Urothelium cell line (cell line): ENCODE measurements around the gene PIEZO1.
A peak's percentile ranks its signal among the peaks of the same experiment; 100 is the strongest.

Experiments
- DNase-seq: peaks from one replicate; pipeline ENCODE4 v3.0.0; 2011; ENCODE audit warnings: low spot score, mixed read lengths
- FAIRE-seq: peaks from 2 replicates; lab custom pipeline; 2011; peaks lifted over from hg19 to GRCh38; lab: Jason Lieb, UNC

Gene PIEZO1

DNA sequence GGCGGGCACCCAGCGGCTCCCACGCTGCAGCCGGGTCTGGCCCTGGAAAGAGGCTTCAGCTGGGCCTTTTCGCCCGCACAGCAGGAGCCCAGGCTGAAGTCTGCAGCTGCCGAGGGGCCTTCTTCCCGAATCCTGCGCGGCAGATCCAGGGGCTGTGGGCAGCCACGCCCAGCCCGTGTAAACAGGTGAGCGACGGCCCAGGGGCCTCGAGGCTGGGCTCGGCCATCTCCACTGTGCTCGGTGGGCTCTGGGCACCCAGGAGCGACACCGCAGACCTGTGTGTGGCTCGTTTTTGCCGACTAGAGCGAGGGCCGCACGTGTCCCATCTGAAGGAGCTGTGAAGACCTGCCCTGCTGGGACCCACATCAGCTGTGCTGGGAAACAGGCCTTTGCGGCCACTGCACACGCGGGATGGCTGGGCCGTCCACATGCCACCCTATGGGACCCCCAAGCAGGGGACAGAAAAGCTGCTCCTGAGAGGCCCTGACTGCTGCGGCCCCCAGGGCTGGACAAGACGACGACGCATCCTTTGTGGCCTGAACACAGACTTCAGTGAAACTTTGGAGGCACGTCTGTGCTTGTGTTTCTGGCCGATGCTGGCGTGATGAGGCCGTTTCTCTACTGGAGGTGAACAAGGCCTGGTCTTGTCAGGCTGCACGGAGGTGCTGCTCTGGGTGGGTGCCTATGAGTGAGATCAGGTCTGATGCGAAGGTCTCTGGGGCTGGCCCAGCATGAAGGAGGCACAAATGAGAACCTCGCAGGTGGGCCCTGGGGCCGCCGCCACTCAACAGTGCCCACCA, 31.9 kb upstream of the PIEZO1 start:
- DNase-seq: no peak
- FAIRE-seq: no peak

DNA sequence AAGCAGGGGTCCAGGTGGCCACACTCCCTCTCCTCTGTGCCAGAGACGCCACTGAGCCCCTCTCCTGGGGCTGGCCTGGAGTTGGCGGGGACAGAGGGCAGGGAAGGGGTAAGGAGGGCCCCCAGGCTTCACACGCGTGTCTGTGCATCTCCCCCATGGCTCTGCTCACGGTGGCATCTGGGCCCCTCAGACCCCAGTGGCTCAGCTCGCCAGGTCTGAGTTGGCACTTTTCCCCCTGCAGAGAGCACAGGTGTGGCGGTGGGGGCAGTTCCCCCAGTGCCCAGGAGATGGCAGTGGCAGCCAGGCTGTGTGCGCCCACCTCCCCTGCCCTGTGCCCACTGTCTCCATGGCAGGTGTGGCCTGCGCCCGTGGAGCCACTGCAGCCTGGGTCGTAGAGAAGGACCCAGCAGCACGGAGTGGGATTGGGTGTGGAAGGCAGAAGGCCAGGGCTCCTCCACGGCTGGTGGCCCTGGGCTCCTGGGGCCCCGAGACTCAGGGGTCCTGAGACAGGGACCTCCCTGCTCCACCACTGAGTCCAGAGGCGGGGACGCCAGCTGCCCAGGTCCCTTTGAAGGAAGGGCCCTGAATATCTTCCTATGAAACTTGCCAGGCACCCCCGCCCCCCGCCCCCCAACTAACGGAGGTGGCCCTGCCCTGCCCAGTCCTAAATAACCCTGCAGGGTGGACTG, 31.0 kb upstream of the PIEZO1 start:
- peak; percentile 81 for FAIRE-seq
- peak; percentile 52 for DNase-seq

DNA sequence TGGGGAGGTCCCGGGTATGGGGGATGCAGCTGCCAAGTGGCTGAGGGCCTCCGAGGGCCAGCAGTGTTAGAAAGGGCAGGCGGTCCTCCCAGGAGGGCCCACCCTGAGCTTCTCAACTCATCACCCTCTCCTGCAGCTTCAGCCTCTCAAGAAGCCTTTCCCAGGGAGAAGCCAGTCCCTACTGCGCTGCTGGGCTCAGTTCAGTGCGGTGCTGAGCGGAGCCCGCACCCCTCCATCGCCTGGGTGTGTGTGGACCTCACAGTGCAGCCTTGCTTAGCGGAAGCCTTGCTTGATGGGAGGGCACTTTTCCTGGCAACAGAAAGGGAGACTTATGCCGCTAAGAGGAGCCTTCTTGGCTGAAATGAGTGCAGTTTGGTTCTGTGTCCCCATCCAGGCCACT, 30.2 kb upstream of the PIEZO1 start:
- FAIRE-seq (no peak), DNase-seq (no peak)

DNA sequence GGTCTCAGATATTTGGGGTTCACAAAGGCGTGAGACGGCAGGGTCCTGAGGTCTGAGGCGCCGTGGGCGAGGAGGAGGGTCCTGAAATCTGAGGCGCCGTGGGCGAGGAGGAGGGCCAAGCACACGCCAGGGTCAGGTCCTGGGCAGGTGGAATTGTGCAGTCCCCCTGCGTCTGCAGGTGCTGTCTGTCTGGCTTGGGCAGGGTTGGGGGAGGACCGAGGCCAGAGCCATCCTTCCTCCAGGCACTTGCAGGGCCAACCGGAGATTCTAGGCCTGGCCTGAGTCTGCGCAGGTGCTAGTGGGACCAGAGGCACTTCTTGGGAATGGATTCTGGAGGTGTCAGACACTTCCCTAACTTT, 29.1 kb upstream of the PIEZO1 start:
- FAIRE-seq: no peak
- no peak for DNase-seq

DNA sequence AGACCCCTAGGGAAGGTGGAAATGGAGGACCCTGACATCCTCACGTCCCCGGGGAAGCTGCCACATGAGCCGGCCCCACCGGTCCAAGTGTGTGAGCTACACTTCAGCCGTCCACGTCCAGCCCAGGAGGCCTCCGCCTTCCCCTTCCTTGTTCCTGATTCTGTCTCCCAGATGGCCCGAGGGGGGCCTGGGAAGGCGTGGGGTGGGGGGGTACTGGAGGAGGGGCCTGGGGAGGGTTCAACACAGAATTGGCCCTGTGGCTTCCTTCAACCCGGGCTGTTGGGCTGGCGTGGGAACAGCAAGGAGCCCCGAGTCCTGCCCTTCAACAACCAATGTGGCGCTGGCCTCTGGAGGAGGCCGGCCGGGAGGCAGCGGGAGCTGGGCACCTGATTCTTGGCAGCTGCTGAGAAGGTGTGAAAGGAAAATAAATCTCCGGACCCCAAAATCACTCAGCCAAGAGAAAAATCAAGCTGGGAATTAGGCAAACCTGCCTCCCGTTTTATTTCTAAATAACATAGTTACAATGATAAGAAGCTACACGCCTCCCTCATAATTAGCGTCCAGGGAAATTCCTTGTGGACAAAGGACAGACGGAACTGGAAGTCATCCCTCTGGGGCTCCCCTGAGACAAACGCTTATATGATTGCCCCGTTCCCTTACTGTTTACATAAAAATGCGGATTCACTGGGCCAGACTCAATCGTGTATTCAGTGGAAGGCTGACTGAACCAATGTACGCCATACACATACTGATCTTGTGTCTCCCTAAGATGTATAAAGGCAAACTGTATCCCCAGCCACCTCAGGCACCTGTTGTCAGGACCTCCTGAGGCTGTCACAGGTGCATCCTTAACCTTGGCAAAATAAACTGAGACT, 28.5 kb upstream of the PIEZO1 start:
- DNase-seq (no peak), FAIRE-seq (no peak)

DNA sequence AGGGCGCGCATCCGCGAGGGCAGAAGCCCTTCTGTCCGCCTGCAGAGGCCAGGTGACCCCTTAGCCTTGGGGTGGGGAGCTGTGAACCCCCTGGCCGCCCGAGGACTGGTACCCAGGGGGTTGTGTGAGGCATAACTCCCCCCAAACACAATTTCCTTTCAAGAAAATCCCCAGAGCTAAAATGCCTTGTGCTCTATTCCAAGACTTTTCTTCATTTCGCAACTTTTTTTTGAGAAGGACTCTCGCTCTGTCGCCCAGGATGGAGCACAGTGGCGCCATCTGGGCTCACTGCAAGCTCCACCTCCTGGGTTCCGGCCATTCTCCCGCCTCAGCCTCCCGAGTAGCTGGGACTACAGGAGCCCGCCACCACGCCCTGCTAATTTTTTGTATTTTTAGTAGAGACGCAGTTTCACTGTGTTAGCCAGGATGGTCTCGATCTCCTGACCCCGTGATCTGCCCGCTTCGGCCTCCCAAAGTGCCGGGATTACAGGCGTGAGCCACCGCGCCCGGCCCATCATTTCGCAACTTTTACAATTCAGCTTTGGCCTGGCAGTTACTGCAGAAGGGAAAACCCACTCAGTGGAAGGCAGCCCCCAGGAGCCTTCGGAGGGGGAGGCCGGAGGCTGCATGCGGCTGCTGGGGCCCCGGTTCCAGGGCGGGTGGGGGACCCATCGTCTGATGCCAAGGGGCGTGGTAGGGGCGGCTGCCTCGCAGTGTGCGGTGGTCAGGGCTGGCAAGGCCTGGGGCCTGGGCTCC, 27.7 kb upstream of the PIEZO1 start:
- no peak for FAIRE-seq
- no peak for DNase-seq

DNA sequence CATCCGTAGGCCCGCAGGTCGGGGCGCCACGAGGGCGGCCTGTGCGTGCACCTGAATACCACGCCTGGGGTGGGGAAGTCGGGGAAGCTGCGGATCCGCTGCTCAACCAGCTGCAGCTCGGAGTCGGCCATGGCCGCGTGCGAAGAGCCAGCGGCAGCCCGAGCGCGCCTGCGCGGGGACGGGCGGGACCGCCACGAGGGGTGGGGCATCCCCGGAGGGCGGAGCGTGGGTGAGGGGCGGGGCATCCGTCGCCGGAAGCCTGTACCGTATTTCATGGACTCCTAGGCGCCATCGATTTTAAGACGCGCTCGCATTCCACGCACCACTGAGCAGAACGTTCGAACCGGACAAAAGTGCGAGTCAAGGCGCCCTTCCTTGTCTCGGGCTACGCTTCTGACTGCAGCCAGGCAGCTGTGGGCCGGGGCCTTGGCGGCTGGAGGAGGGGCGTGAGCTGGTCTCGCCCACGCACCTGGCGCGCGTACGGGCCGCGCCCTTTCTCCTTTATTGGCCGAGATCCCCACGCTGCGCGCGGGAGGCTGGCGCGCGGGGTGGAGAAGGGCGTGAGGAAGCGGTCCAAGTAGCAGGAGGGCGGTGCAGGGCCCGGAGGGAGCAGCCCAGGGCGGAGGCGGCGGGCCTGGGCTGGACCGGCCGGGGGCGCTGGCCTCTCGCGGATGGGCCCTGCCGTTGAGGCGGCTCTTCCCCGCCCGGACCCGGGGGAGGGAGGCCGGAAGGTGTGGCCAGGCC, 26.9 kb upstream of the PIEZO1 start, which contains the start of gene APRT:
APRT (minus strand) TSS at position 160 of the 744 bp plus-strand sequence; CDS start at position 131, 29 bp downstream.
- DNase-seq: peak; percentile 94
- FAIRE-seq: peak; percentile 46

DNA sequence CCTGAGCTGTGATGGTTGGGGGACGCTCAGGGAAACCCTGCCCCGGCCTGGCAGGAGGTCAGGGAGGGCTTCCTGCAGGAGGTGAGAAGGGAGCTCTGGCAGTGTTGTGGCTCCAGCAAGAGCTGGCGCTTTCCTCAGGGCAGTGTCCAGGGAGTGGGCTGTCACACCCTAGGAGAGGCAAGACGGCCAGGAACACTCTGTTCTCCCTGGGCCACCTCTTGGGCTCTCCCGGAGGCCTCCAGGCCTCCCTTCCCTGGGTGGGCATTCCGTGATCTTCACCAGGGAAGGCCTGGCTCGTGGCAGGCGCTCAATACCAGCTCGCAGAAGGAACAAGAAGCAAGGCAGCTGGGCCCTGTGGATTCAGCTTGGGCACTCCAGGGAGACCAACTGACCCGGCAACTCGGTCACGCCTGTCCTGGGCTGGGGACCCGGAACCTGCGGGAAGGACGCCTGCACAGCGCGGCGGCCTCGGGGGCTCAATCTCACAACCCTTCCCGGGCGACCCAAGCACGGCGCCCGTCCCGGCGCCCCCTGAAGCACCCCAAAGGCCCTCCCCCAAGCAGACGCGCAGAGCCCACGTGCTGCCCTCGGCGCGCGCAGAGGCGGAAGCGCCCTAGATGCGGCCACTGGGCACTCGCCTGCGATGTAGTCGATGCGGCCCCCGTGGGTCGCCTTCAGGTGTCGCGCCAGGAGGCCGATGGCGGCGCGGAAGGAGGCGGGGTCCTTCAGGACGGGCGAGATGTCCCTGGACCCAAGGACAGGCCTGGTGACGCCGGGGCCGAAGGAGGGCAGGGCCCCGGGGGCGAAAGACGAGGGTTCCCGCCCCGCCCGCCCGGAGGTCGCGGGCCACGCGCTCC, 26.1 kb upstream of the PIEZO1 start:
- FAIRE-seq (no peak), DNase-seq (peak; percentile 71)

DNA sequence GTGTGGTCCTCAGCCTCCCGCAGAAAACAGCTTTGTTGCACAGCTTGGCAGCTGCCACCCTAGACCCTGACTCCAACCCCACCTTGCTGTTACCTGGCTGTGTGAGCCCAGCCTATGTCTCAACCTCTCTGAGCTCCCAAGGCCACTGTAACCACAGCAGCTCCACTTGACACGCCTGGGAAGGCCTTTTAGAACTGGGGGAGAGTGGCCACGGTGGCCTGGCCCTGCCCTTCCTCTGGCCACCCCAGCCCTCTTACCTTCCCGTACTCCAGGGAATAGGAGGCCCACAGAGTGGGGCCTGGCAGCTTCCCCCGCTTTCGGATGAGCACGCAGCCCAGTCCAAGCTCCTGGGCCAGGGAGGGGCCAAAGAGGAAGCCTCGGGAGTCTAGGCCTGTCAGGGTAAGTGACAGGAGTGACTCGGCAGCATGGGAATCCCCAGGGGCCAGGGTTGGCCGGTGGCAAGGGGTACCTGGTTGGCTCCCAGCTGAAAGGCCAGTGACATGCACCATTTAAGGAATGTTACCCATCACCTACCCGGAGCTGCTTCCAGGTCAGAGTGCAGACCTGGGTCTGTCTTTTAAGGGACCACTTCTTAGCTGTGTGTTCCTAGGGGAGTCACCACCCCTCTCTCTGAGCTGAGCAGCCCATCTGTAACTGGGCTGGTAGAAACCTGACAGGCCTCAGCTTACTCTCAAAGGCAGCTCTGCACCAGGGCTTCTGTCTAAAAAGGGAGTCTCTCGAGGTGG, 25.3 kb upstream of the PIEZO1 start:
- no peak for FAIRE-seq
- DNase-seq: peak; percentile 21

DNA sequence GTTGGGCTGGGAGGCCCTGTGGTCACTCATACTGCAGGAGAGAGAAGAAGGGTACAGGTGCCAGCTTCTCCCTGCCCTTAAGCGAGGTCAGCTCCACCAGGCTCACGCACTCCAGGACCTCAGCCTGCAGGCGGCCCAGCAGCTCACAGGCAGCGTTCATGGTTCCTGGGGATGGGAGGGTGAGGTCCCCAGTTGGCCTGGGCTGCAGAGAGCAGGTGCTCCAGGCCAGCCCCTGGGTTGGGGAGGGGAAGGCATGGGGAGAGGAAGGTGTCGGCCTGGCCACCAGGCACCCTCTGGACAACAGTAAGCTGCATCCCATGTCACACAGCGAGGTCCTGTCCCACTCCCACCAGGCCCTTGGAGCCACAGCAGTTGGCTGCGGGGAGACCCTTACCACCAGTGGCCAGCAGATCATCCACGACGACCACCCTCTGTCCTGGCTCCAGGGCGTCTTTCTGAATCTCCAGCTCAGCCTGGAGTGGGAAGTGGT, 24.7 kb upstream of the PIEZO1 start:
- DNase-seq (no peak), FAIRE-seq (no peak)

DNA sequence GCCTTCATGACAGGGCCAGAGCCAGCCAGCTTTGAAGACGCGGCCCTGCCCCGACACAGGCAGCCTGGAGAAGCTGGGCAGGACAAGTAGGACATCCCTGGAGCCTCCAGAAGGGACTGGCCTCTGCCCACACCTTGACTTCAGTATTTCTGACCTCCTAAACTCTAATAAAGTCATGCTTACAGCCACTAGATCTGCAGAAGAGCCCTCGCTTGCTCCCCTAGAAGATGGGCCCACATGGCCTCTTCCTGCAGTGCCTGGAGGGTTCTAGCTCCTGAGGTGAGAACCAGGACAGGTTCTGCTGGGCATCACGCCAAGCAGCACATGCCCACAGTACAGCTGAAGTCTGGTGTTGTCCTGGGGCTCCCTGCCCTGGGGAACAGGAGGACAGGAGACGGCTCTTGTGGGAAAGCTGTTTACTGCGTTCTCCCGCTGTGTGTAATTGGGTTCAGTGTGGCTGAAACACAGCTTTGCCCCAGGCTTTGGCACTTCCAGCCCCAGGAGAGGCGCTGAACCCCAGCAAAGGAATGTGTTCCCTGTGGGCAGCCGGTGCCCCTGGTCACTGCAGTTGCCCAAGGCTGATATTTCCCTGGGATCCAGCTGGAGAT, 24.2 kb upstream of the PIEZO1 start:
- FAIRE-seq (no peak), DNase-seq (no peak)

DNA sequence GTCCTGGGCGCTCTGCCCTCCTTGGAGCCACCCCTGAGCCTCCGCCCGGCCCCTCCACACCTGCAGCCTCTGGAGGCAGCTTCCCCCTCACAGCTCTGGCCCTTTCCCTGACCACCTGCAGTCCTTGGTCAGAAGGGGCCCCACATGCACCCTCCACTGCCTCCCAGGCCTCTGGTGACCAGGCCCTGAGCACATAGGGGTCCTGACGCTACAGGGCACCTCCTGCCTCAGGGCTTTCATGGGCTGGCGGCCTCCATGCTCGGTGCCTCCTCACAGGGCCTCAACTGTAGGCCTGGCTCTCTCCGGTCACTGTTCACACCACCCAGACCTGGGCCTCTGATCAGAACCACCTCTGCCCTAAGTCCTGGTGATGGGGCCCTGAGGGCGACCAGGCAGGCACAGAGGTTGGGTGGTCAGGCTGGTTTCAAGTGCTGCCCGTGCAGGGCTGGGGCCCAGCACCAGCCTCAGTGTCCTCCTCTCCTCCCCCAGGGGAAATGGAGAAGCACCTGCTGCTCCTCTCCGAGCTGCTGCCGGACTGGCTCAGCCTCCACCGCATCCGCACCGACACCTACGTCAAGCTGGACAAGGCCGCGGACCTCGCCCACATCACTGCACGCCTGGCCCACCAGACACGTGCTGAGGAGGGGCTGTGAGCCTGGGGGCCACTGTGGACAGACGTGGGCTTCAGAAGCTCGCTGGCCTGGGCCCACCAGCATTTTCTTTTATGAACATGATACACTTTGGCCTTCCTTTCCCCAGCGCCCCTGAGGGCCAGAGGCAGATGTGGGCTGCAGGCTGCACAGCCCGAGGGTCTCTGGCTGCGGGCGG, 22.8 kb upstream of the PIEZO1 start:
- FAIRE-seq (no peak), DNase-seq (no peak)

DNA sequence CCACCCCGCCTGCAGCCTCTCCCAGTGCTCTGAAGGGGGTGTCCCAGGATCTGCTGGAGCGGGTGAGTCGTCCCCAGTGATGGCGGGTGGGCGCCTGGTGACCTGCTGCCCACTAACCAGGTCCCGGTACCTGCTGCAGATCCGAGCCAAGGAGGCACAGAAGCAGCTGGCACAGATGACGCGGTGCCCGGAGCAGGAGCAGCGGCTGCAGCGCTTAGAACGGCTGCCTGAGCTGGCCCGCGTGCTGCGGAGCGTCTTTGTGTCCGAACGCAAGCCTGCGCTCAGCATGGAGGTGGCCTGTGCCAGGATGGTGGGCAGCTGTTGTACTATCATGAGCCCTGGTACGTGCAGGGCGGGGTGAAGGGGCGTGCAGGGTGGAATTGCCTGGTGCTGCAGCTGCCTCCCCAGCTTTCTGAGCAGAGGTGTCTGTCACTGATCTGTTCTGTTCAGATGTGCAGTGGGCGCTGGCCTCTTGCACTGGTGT, 22.2 kb upstream of the PIEZO1 start:
- FAIRE-seq: no peak
- no peak for DNase-seq

DNA sequence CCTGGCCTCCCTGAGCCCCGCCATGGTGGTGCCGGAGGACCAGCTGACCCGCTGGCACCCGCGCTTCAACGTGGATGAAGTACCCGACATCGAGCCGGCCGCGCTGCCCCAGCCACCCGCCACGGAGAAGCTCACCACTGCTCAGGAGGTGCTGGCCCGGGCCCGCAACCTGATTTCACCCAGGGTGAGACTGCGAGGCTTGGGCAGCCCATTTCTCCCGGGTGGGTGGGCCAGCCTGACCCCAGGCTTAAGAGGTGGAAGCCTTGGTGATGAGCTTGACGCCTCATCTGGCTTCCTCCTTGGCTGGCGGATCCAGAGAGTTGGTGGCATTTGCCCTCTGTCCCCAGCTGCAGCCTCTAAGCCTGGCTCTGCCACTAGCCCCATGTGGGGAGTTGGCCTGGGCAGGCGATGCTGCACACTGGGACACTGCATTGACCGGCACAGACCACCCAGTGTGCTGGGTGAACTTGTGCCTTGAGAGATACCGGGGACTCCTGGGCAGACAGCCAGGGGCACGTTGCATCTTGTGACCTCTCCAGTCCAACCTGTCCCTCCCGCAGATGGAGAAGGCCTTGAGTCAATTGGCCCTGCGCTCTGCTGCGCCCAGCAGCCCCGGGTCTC, 21.6 kb upstream of the PIEZO1 start:
- FAIRE-seq (no peak), DNase-seq (no peak)

DNA sequence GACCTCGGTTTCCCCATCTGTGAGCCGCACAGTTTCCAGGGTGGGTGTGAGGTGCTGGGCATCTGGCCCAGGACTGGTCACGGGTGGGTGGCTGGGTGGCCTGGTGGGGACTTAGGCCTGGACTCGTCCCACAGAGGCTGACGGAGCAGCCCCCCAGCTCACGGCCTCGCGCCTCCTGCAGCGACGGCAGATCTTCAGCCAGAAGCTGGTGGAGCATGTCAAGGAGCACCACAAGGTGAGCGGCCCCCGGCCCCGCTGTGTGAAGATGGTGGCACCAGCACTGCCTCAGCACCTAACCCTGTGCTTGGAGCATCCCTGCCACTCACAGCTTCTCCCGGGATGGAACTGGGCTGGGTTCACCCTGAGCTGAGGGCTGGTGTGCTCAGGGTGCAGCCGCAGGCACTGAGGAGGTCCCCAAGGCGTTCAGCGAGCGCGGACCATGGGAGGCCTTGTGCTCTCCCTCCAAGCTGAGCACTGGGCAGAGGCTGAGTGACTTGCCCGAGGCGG, 20.9 kb upstream of the PIEZO1 start:
- no peak for FAIRE-seq
- no peak for DNase-seq

DNA sequence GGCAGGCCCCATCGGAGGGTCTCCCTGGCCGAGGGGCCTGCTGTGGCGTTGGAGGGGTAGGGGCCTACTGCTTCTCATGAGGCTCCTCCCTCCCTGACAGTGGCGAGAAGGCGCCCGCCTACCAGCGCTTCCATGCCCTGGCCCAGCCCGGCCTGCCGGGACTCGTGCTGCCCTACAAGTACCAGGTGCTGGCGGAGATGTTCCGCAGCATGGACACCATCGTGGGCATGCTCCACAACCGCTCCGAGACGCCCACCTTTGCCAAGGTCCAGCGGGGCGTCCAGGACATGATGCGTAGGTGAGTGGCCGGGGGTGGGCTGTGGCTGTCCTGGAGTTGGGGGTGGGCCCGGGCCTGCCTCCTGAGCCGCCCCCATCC, 20.3 kb upstream of the PIEZO1 start:
- FAIRE-seq (no peak), DNase-seq (no peak)
